ENCODE results near the gene GSE1. TPM values are rescaled to one million over a fixed set of nuclear protein-coding genes. Genes with fewer than 3 reads are reported as not detected.

Gene GSE1
- total and polyA plus RNA-seq, 2 of the 13 experiments (the other 11 are each of a cell fraction or from before 2014, with no cell fraction given), result 16.1 to 31.2 TPM

DNA sequence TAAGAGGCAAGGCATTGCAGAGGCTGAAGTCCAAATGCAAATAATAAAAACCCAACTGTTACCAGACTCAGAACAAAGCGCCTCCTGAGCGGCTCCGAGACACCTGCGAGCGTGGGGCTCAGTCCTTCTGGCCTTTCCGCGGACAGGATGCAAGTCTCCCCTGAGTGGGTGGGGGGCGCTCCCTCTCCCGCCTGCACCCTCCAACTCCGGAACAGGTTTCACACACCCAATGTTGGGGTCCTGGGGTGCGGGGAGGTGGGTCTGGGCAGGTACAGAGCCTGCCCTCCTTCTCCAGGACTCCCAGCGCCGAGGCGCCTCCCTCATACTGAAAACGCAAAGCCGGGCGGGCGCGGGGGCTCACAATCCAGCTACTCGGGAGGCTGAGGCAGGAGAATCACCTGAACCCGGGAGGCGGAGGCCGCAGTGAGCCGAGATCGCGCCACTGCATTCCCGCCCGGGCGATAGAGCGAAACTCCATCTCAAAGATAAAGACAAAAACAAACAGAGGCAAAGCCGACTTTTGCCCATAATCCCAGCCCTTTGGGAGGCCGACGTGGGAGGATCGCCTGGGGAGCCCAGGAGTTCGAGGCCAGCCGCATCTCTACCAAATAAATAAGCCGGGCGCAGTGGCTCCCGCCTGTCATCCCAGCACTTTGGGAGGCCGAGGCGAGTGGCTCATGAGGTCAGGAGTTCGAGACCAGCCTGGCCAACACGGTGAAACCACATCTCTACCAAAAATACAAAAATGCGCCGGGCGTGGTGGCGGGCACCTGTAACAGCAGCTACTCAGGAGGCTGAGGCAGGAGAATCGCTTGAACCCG lies 74.7 kb downstream of the GSE1 start (continued):
- TF ChIP-seq PRDM10 (CRISPR knock-in tag; IDR thresholded peaks at IDR 0.05; ENCODE audit: low read depth), result no peak
- TF ChIP-seq TMF1 (CRISPR knock-in tag; IDR thresholded peaks at IDR 0.05; ENCODE audit: low read depth), result 0 out of 2 replicates have a peak, but pooled peaks have one; percentile 24
- TF ChIP-seq RCOR2 (CRISPR knock-in tag; IDR thresholded peaks at IDR 0.05), result no peak
- TF ChIP-seq DNMT3B (CRISPR knock-in tag; conservative IDR thresholded peaks at IDR 0.05), result no peak
- 0 out of 2 replicates have a peak, but pooled peaks have one; percentile 1 for TF ChIP-seq ZSCAN29 (CRISPR knock-in tag; conservative IDR thresholded peaks at IDR 0.05)
- TF ChIP-seq ZNF335 (CRISPR knock-in tag; IDR thresholded peaks at IDR 0.05), result no peak
- TF ChIP-seq PCBP1 (IDR thresholded peaks at IDR 0.05; ENCODE audit: borderline replicate concordance, low read depth, low read length), result 0 out of 2 replicates have a peak, but pooled peaks have one; percentile 34
- TF ChIP-seq ZNF574 (CRISPR knock-in tag; IDR thresholded peaks at IDR 0.05), result no peak
- TF ChIP-seq ZBTB1 (CRISPR knock-in tag; IDR thresholded peaks at IDR 0.05; ENCODE audit: borderline replicate concordance), result no peak
- TF ChIP-seq, protein P1, sequence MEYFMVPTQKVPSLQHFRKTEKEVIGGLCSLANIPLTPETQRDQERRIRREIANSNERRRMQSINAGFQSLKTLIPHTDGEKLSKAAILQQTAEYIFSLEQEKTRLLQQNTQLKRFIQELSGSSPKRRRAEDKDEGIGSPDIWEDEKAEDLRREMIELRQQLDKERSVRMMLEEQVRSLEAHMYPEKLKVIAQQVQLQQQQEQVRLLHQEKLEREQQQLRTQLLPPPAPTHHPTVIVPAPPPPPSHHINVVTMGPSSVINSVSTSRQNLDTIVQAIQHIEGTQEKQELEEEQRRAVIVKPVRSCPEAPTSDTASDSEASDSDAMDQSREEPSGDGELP (IDR thresholded peaks at IDR 0.05; ENCODE audit: borderline replicate concordance, low read depth), result no peak
- TF ChIP-seq, protein P2, sequence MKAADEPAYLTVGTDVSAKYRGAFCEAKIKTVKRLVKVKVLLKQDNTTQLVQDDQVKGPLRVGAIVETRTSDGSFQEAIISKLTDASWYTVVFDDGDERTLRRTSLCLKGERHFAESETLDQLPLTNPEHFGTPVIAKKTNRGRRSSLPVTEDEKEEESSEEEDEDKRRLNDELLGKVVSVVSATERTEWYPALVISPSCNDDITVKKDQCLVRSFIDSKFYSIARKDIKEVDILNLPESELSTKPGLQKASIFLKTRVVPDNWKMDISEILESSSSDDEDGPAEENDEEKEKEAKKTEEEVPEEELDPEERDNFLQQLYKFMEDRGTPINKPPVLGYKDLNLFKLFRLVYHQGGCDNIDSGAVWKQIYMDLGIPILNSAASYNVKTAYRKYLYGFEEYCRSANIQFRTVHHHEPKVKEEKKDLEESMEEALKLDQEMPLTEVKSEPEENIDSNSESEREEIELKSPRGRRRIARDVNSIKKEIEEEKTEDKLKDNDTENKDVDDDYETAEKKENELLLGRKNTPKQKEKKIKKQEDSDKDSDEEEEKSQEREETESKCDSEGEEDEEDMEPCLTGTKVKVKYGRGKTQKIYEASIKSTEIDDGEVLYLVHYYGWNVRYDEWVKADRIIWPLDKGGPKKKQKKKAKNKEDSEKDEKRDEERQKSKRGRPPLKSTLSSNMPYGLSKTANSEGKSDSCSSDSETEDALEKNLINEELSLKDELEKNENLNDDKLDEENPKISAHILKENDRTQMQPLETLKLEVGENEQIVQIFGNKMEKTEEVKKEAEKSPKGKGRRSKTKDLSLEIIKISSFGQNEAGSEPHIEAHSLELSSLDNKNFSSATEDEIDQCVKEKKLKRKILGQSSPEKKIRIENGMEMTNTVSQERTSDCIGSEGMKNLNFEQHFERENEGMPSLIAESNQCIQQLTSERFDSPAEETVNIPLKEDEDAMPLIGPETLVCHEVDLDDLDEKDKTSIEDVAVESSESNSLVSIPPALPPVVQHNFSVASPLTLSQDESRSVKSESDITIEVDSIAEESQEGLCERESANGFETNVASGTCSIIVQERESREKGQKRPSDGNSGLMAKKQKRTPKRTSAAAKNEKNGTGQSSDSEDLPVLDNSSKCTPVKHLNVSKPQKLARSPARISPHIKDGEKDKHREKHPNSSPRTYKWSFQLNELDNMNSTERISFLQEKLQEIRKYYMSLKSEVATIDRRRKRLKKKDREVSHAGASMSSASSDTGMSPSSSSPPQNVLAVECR (CRISPR knock-in tag; IDR thresholded peaks at IDR 0.05; ENCODE audit: borderline replicate concordance), result no peak
- no peak for TF ChIP-seq ZNF598 (CRISPR knock-in tag; IDR thresholded peaks at IDR 0.05; ENCODE audit: borderline replicate concordance)
